H1 (cell line): ENCODE measurements around the gene SHC3. TPM values are rescaled to one million over a fixed set of nuclear protein-coding genes. Genes with fewer than 3 reads are reported as not detected.
A peak's percentile ranks its signal among the peaks of the same experiment; 100 is the strongest.

Experiments
- CTCF ChIA-PET: fragments of 300-600 bp; sonication (Branson Sonifier 250); formaldehyde crosslinking; loops from one replicate; lab custom pipeline; 2021; ENCODE audit not compliant: partially characterized antibody; lab: Charles Lee
- POLR2A ChIA-PET: fragments of 300-600 bp; sonication (Branson Sonifier 250); formaldehyde crosslinking; loops from one replicate; lab custom pipeline; 2021; ENCODE audit warnings: inconsistent platforms; ENCODE audit not compliant: partially characterized antibody; lab: Charles Lee
- DNase-seq, 2 experiments: peaks; one replicate each; pipeline versions ENCODE4 v3.0.0 to v3.0.0-alpha.2; 2010 to 2022; ENCODE audit warnings: low spot score in 2 of 2, low read depth in 1 of 2, mixed read lengths in 1 of 2
- FAIRE-seq: peaks from 2 replicates; lab custom pipeline; 2011; peaks lifted over from hg19 to GRCh38; lab: Jason Lieb, UNC
- H2AFZ ChIP-seq: 2 replicates; pipeline ENCODE4 v1.8.1; 2012; ENCODE audit warnings: low read length, inconsistent platforms
- H2AK5ac ChIP-seq: 2 replicates; pipeline ENCODE4 v1.6.1; 2013; ENCODE audit warnings: low read depth, low read length
- H2BK120ac ChIP-seq: replicated peaks from 2 replicates; pipeline ENCODE3; 2013; ENCODE audit warnings: low read depth, low read length, inconsistent platforms
- H2BK12ac ChIP-seq: 2 replicates; pipeline ENCODE4 v1.6.1; 2013; ENCODE audit warnings: low read depth, low read length
- H2BK15ac ChIP-seq: 2 replicates; pipeline ENCODE4 v1.6.1; 2013; ENCODE audit warnings: low read length
- H2BK20ac ChIP-seq: 2 replicates; pipeline ENCODE4 v1.6.1; 2013; ENCODE audit warnings: low read length
- H2BK5ac ChIP-seq: 2 replicates; pipeline ENCODE4 v1.6.1; 2013; ENCODE audit warnings: low read depth, low read length
- H3K14ac ChIP-seq: 2 replicates; pipeline ENCODE4 v1.6.1; 2013; ENCODE audit warnings: inconsistent platforms; ENCODE audit not compliant: insufficient read length
- H3K18ac ChIP-seq: 2 replicates; pipeline ENCODE4 v1.6.1; 2013; ENCODE audit warnings: low read length; ENCODE audit errors: extremely low read depth
- H3K23ac ChIP-seq: 2 replicates; pipeline ENCODE4 v1.6.1; 2013; ENCODE audit warnings: inconsistent platforms; ENCODE audit not compliant: insufficient read length
- H3K23me2 ChIP-seq: 2 replicates; pipeline ENCODE4 v1.6.1; 2013; ENCODE audit warnings: low read depth, low read length
- H3K27ac ChIP-seq: 2 replicates; pipeline ENCODE4 v1.6.1; 2011; ENCODE audit warnings: low read depth, low read length, inconsistent platforms
- H3K27me3 ChIP-seq, 4 experiments: replicated peaks in 1 of 4; 1 replicate in 1 of 4; 2 replicates in 3 of 4; pipeline versions ENCODE4 v1.6.1 to v1.8.1; 2011 to 2013; ENCODE audit warnings: low read length in 3 of 4, mild to moderate bottlenecking in 3 of 4, inconsistent platforms in 2 of 4, mixed read lengths in 2 of 4, moderate library complexity in 1 of 4; ENCODE audit not compliant: control insufficient read depth in 3 of 4, insufficient read depth in 3 of 4; ENCODE audit errors: extremely low read depth in 1 of 4
- H3K36me3 ChIP-seq, 4 experiments: 2 replicates each; pipeline versions ENCODE4 v1.6.1 to v1.8.1; 2011 to 2013; ENCODE audit warnings: mild to moderate bottlenecking in 4 of 4, low read length in 3 of 4, moderate library complexity in 2 of 4, control low read depth in 1 of 4, inconsistent platforms in 1 of 4; ENCODE audit not compliant: insufficient read depth in 4 of 4, control insufficient read depth in 2 of 4
- H3K4ac ChIP-seq: replicated peaks from 2 replicates; pipeline ENCODE3; 2013; ENCODE audit warnings: low read length, low read depth, mixed read lengths, inconsistent platforms; ENCODE audit not compliant: insufficient read length
- H3K4me1 ChIP-seq, 4 experiments: replicated peaks in 1 of 4; 1 replicate in 1 of 4; 2 replicates in 3 of 4; pipeline versions ENCODE4 v1.6.1 to v1.8.1; 2011 to 2013; ENCODE audit warnings: low read length in 3 of 4, inconsistent platforms in 2 of 4, mixed read lengths in 1 of 4; ENCODE audit not compliant: insufficient read depth in 4 of 4, control insufficient read depth in 3 of 4
- H3K4me2 ChIP-seq, 2 experiments: 2 replicates each; pipeline versions ENCODE4 v1.6.1 to v1.8.1; 2011 to 2013; ENCODE audit warnings: low read depth in 2 of 2, low read length in 2 of 2, control low read depth in 1 of 2, inconsistent platforms in 1 of 2, mild to moderate bottlenecking in 1 of 2; ENCODE audit not compliant: insufficient read depth in 1 of 2
- H3K4me3 ChIP-seq, 4 experiments: fragments of 200-600, 300-600 bp in 1 of 4; sonication (generic), shearing (Covaris generic), sonication (Bioruptor Twin) in 1 of 4; 2 replicates each; pipeline versions ENCODE4 v1.5.1 to v1.8.1; 2011 to 2016; ENCODE audit warnings: low read length in 4 of 4, low read depth in 3 of 4, control low read depth in 2 of 4, inconsistent platforms in 2 of 4, mild to moderate bottlenecking in 2 of 4, mixed read lengths in 1 of 4, moderate library complexity in 1 of 4; ENCODE audit not compliant: insufficient read depth in 2 of 4; ENCODE audit errors: extremely low read depth in 1 of 4
- H3K56ac ChIP-seq: replicated peaks from 2 replicates; pipeline ENCODE3; 2013; ENCODE audit warnings: low read depth, mild to moderate bottlenecking, mixed read lengths, low read length, inconsistent platforms; ENCODE audit not compliant: insufficient read length
- H3K79me1 ChIP-seq: 2 replicates; pipeline ENCODE4 v1.6.1; 2013; ENCODE audit warnings: low read depth, low read length, control low read depth
- H3K79me2 ChIP-seq, 2 experiments: 2 replicates each; pipeline versions ENCODE4 v1.6.1 to v1.8.1; 2012 to 2013; ENCODE audit warnings: low read length in 2 of 2, mild to moderate bottlenecking in 2 of 2, inconsistent platforms in 1 of 2; ENCODE audit not compliant: insufficient read depth in 2 of 2, control insufficient read depth in 1 of 2
- H3K9ac ChIP-seq, 4 experiments: replicated peaks in 1 of 4; 1 replicate in 1 of 4; 2 replicates in 3 of 4; pipeline versions ENCODE4 v1.6.1 to v1.8.1; 2011 to 2013; ENCODE audit warnings: low read depth in 3 of 4, low read length in 3 of 4, control low read depth in 2 of 4, mild to moderate bottlenecking in 2 of 4, moderate library complexity in 2 of 4, inconsistent platforms in 1 of 4; ENCODE audit errors: extremely low read depth in 1 of 4
- H3K9me3 ChIP-seq, 2 experiments: 2 replicates each; pipeline versions ENCODE4 v1.6.1 to v1.8.1; 2012 to 2013; ENCODE audit warnings: mild to moderate bottlenecking in 2 of 2, moderate library complexity in 2 of 2, control low read depth in 1 of 2, inconsistent platforms in 1 of 2, low read depth in 1 of 2, low read length in 1 of 2, mixed read lengths in 1 of 2; ENCODE audit not compliant: insufficient read depth in 2 of 2
- H4K20me1 ChIP-seq, 2 experiments: replicated peaks in 1 of 2; 2 replicates each; pipeline versions ENCODE3 to v1.8.1; 2011 to 2013; ENCODE audit warnings: inconsistent platforms in 2 of 2, low read length in 2 of 2, mild to moderate bottlenecking in 1 of 2; ENCODE audit not compliant: insufficient read depth in 2 of 2, control insufficient read depth in 1 of 2
- H4K5ac ChIP-seq: 2 replicates; pipeline ENCODE4 v1.6.1; 2013; ENCODE audit warnings: low read length, low read depth, mixed read lengths, inconsistent platforms; ENCODE audit not compliant: insufficient read length
- H4K8ac ChIP-seq: 2 replicates; pipeline ENCODE4 v1.8.0; 2013; ENCODE audit warnings: mild to moderate bottlenecking, moderate library complexity, low read length, inconsistent platforms; ENCODE audit not compliant: insufficient read depth; ENCODE audit errors: extremely low read depth
- H4K91ac ChIP-seq: replicated peaks from 2 replicates; pipeline ENCODE3; 2013; ENCODE audit warnings: low read length, mixed read lengths, inconsistent platforms; ENCODE audit not compliant: insufficient read length
- KDM1A ChIP-seq: fragments of 200-600, 300-600 bp; sonication (generic); IDR thresholded peaks from 2 replicates; pipeline ENCODE4 v1.7.1; 2016; ENCODE audit warnings: mild to moderate bottlenecking, low read length, borderline replicate concordance
- WGBS, 2 experiments: shearing (Covaris generic) in 1 of 2; methylation state at CpG; one replicate each; pipeline versions ENCODE4 v1.1.6 to v1.1.7; 2013 to 2015; ENCODE audit warnings: low lambda C conversion rate in 2 of 2, mixed read lengths in 2 of 2, inconsistent platforms in 1 of 2, low coverage in 1 of 2, missing lambda C conversion rate in 1 of 2; ENCODE audit not compliant: insufficient replicate concordance in 2 of 2, insufficient coverage in 1 of 2, insufficient read length in 1 of 2; ENCODE audit errors: extremely low coverage in 1 of 2, missing lambda C conversion rate in 1 of 2; 5-methylcytosine and 5-hydroxymethylcytosine counted together
- polyA plus RNA-seq, 7 experiments: library from polyadenylated mRNA; depleted of rRNA in 3 of 7; stranded (reverse) in 5 of 7; unstranded in 2 of 7; fragments of >200 nt in 5 of 7; fragments of 200-250 nt in 2 of 7; gene quantifications; 1 replicate in 5 of 7; 2 replicates in 1 of 7; 4 replicates in 1 of 7; pipeline versions ENCODE4 v1.2.1 to v1.2.3, GENCODE V29; 2011 to 2013; ENCODE audit warnings: missing spikeins in 2 of 7, mixed read lengths in 2 of 7
- total RNA-seq: library from RNA; stranded (reverse); fragmentation: NEBNext Ultra II Directional; extraction: Animal tissue kit (Norgen Biotek cat#: 25700); gene quantifications from 2 replicates; pipeline ENCODE4 v1.2.1, GENCODE V29; 2021

Gene SHC3
- total and polyA plus RNA-seq, 2 of the 8 experiments (the other 6 are each of a cell fraction or from before 2014, with no cell fraction given) = 1.4 to 7.1 TPM

DNA sequence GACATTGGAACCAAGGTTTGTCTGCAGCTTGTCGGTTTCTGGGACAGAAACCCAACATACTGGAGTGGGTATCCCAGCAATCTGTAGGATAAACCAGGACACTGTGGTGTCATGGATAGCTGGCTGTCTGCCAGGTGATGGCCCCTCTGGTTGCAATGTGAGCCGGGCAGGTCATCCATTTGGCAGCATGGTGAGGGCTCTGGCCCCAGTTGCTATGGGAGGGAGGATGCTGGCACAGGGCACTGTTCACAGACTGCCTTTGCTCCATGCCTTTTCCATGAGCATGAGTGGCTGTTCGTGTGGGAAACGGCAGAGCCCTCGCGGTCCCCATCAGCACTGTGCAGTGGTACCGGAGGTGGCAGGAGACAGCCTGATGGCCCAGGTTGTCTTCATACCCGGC is 181.0 kb downstream of the SHC3 start:
- Histone ChIP-seq H4K8ac (no peak overlapping the region), H2BK5ac (no peak overlapping the region), H2BK20ac (no peak overlapping the region), H3K9ac (no peak overlapping the region), H3K4me3 (no peak overlapping the region), H3K18ac (no peak overlapping the region), H3K27me3 (no peaks in the 10 kb centered on the region), H3K79me1 (no peaks in the 10 kb centered on the region), H2BK15ac (no peak overlapping the region), H3K56ac (no peak overlapping the region), H3K4ac (no peak overlapping the region), H4K5ac (no peak overlapping the region), H3K4me2 (no peak overlapping the region), H3K23ac (no peak overlapping the region), H2AK5ac (no peak overlapping the region), H3K14ac (no peak overlapping the region), H3K36me3 (peaks cover 0 to 7% (median 0%) of the 10 kb centered on the region in 4 experiments; a peak in 2 of 8 replicates), H2BK120ac (no peak overlapping the region), H3K79me2 (0 out of 4 replicates have a peak, but pooled peaks cover 0 to 4% of the 10 kb centered on the region in 2 experiments), H2AFZ (no peak overlapping the region), H3K27ac (no peak overlapping the region), H4K20me1 (peaks cover 0 to 10% of the 10 kb centered on the region in 2 experiments), H4K91ac (no peak overlapping the region), H3K9me3 (no peaks in the 10 kb centered on the region), H2BK12ac (no peak overlapping the region), H3K4me1 (peaks cover 0 to 7% (median 3%) of the 10 kb centered on the region in 4 experiments; a peak in 5 of 7 replicates), H3K23me2 (no peaks in the 10 kb centered on the region; the same call in 1 of the 2 replicates)
- POLR2A ChIA-PET = interaction anchor here (1.1 kb wide), 1 partner anchor 10 kb away, joined by 3 read pairs; no protein-coding TSS in a partner anchor
- FAIRE-seq (no peak), DNase-seq (peak in 1 of 2 experiments; percentile 32)
- CTCF ChIA-PET = interaction anchor here (1.1 kb wide), 1 partner anchor 28 kb away, joined by 3 read pairs; no protein-coding TSS in a partner anchor
- 82% methylated on average over 8 of the region's 8 CpGs; no CpG with 5 or more reads in 1 of the 2 experiments for WGBS, 2 experiments
- TF ChIP-seq KDM1A = no peak
